CD4-positive, CD25-positive, alpha-beta regulatory T cell (primary cell): Measurements from ENCODE around the gene HDAC4. TPM values are rescaled to one million over a fixed set of nuclear protein-coding genes. Genes with fewer than 3 reads are reported as not detected.

Experiments used
- ATAC-seq, 2 donors: fragments of 150-1000 bp; cut with Tn5 transposase; one replicate each; pipeline ENCODE4 v1.10.0; 2021; ENCODE audit warnings: low read depth in 2 of 2, moderate number of reproducible peaks in 2 of 2, moderate library complexity in 1 of 2
- DNase-seq, 3 donors: peaks; one replicate each; pipeline versions ENCODE4 v3.0.0 to v3.0.0-alpha.2; 2012 to 2022; ENCODE audit warnings: mixed read lengths in 1 of 3
- H3K27ac ChIP-seq: one replicate; pipeline ENCODE4 v1.7.0; 2013; ENCODE audit warnings: mild to moderate bottlenecking, low read length; ENCODE audit not compliant: insufficient read depth, poor library complexity, severe bottlenecking
- H3K27me3 ChIP-seq: one replicate; pipeline ENCODE4 v1.7.0; 2013; ENCODE audit warnings: low read length; ENCODE audit not compliant: control insufficient read depth, insufficient read depth
- H3K36me3 ChIP-seq: one replicate; pipeline ENCODE4 v1.7.0; 2013; ENCODE audit warnings: mild to moderate bottlenecking, low read length, moderate library complexity; ENCODE audit not compliant: control insufficient read depth, insufficient read depth
- H3K4me1 ChIP-seq: 2 replicates; pipeline ENCODE4 v1.7.0; 2013; ENCODE audit warnings: mild to moderate bottlenecking, low read length; ENCODE audit not compliant: insufficient read depth, control insufficient read depth, poor library complexity, severe bottlenecking
- H3K4me3 ChIP-seq: one replicate; pipeline ENCODE4 v1.7.0; 2013; ENCODE audit warnings: low read depth, mild to moderate bottlenecking, low read length, moderate library complexity
- H3K9me3 ChIP-seq, 2 experiments: 1 replicate in 1 of 2; 2 replicates in 1 of 2; pipeline ENCODE4 v1.7.0; 2013; ENCODE audit warnings: low read length in 2 of 2, mild to moderate bottlenecking in 1 of 2, moderate library complexity in 1 of 2; ENCODE audit not compliant: control insufficient read depth in 2 of 2
- H3K27ac Mint-ChIP-seq, 3 donors: one replicate each; pipeline ENCODE4 v1.8.0; 2020 to 2022; ENCODE audit warnings: mild to moderate bottlenecking in 3 of 3, mixed read lengths in 3 of 3, moderate library complexity in 2 of 3
- H3K27me3 Mint-ChIP-seq: one replicate; pipeline ENCODE4 v1.8.0; 2022; ENCODE audit warnings: mild to moderate bottlenecking, mixed read lengths
- H3K36me3 Mint-ChIP-seq: one replicate; pipeline ENCODE4 v1.8.0; 2020; ENCODE audit warnings: mixed read lengths
- H3K4me1 Mint-ChIP-seq, 4 donors: one replicate each; pipeline ENCODE4 v1.8.0; 2020 to 2022; ENCODE audit warnings: mixed read lengths in 4 of 4, mild to moderate bottlenecking in 1 of 4
- H3K4me3 Mint-ChIP-seq, 4 donors: one replicate each; pipeline ENCODE4 v1.8.0; 2020 to 2022; ENCODE audit warnings: mild to moderate bottlenecking in 4 of 4, mixed read lengths in 4 of 4, moderate library complexity in 3 of 4
- H3K9me3 Mint-ChIP-seq, 7 donors: one replicate each; pipeline ENCODE4 v1.8.0; 2020 to 2022; ENCODE audit warnings: mixed read lengths in 7 of 7, mild to moderate bottlenecking in 3 of 7, moderate library complexity in 2 of 7
- polyA plus RNA-seq, 4 donors: library from polyadenylated mRNA; unstranded; fragments of 300-500 nt; fragmentation: Illumina TruSeq; gene quantifications; one replicate each; pipeline ENCODE4 v1.2.3, GENCODE V29; 2021
- total RNA-seq: library from RNA; stranded (reverse); gene quantifications from one replicate; pipeline ENCODE4 v1.2.3, GENCODE V29; 2022

The HDAC4 gene
- total and polyA plus RNA-seq, 5 donors from 2014 or later, result 6.5 to 118 (median 8.6) TPM

GRCh38 chr2:239009589-239009961 is 391.2 kb downstream of the HDAC4 start:
- no peaks in the 10 kb centered on the region for H3K36me3 ChIP-seq
- Mint-ChIP-seq H3K27me3 (peaks cover 19% of the 10 kb centered on the region), H3K36me3 (no peaks in the 10 kb centered on the region), H3K4me3 (no peak overlapping the region), H3K4me1 (no peaks in the 10 kb centered on the region), H3K9me3 (peaks cover 0 to 4% (median 1%) of the 10 kb centered on the region in 7 donors), H3K27ac (no peak overlapping the region)
- no peak overlapping the region for H3K4me3 ChIP-seq
- H3K4me1 ChIP-seq, result no peaks in the 10 kb centered on the region
- no peaks in the 10 kb centered on the region for H3K9me3 ChIP-seq
- no peak for ATAC-seq
- no peak overlapping the region for H3K27ac ChIP-seq
- peaks cover 2% of the 10 kb centered on the region for H3K27me3 ChIP-seq
- no peak for DNase-seq

GRCh38 chr2:239008677-239009588 is 391.9 kb downstream of the HDAC4 start:
- Histone ChIP-seq H3K27me3 (peaks cover 2% of the 10 kb centered on the region), H3K27ac (no peak overlapping the region), H3K36me3 (no peaks in the 10 kb centered on the region), H3K4me3 (no peak overlapping the region), H3K9me3 (no peaks in the 10 kb centered on the region), H3K4me1 (no peaks in the 10 kb centered on the region)
- Mint-ChIP-seq H3K27me3 (peaks cover 19% of the 10 kb centered on the region), H3K4me1 (no peaks in the 10 kb centered on the region), H3K27ac (no peak overlapping the region), H3K4me3 (no peak overlapping the region), H3K36me3 (no peaks in the 10 kb centered on the region), H3K9me3 (peaks cover 0 to 5% (median 1%) of the 10 kb centered on the region in 7 donors)
- no peak for DNase-seq
- ATAC-seq, result no peak

GRCh38 chr2:239008004-239008403 is 392.8 kb downstream of the HDAC4 start:
- peaks cover 0 to 5% (median 1%) of the 10 kb centered on the region in 7 donors for H3K9me3 Mint-ChIP-seq
- no peak overlapping the region for H3K4me3 ChIP-seq
- no peaks in the 10 kb centered on the region for H3K4me1 Mint-ChIP-seq
- H3K36me3 Mint-ChIP-seq, result no peaks in the 10 kb centered on the region
- H3K27ac ChIP-seq, result no peak overlapping the region
- no peak overlapping the region for H3K27ac Mint-ChIP-seq
- no peak for DNase-seq
- ATAC-seq, result no peak
- no peaks in the 10 kb centered on the region for H3K4me1 ChIP-seq
- H3K36me3 ChIP-seq, result no peaks in the 10 kb centered on the region
- peaks cover 19% of the 10 kb centered on the region for H3K27me3 Mint-ChIP-seq
- H3K9me3 ChIP-seq, result no peaks in the 10 kb centered on the region
- no peak overlapping the region for H3K4me3 Mint-ChIP-seq
- H3K27me3 ChIP-seq, result peaks cover 2% of the 10 kb centered on the region

- Histone ChIP-seq H3K27ac (no peak overlapping the region), H3K27me3 (peaks cover 2% of the 10 kb centered on the region), H3K4me1 (no peaks in the 10 kb centered on the region), H3K36me3 (no peaks in the 10 kb centered on the region), H3K4me3 (no peak overlapping the region), H3K9me3 (no peaks in the 10 kb centered on the region)
- no peak overlapping the region for H3K27ac Mint-ChIP-seq
- DNase-seq, result no peak
- peaks cover 0 to 11% (median 3%) of the 10 kb centered on the region in 7 donors for H3K9me3 Mint-ChIP-seq
- peaks cover 23% of the 10 kb centered on the region for H3K27me3 Mint-ChIP-seq
- H3K36me3 Mint-ChIP-seq, result no peaks in the 10 kb centered on the region
- ATAC-seq, result no peak
- H3K4me3 Mint-ChIP-seq, result no peak overlapping the region
- H3K4me1 Mint-ChIP-seq, result no peaks in the 10 kb centered on the region
Observed at GRCh38 chr2:239006622-239007285, 394.1 kb downstream of the HDAC4 start.

GRCh38 chr2:239005586-239005985 is 395.2 kb downstream of the HDAC4 start:
- Histone ChIP-seq H3K9me3 (no peaks in the 10 kb centered on the region), H3K27ac (no peak overlapping the region), H3K4me1 (no peaks in the 10 kb centered on the region), H3K36me3 (no peaks in the 10 kb centered on the region), H3K4me3 (no peak overlapping the region), H3K27me3 (peaks cover 2% of the 10 kb centered on the region)
- H3K4me3 Mint-ChIP-seq, result no peak overlapping the region
- H3K27me3 Mint-ChIP-seq, result peaks cover 24% of the 10 kb centered on the region
- H3K36me3 Mint-ChIP-seq, result no peaks in the 10 kb centered on the region
- peaks cover 0 to 15% (median 6%) of the 10 kb centered on the region in 7 donors for H3K9me3 Mint-ChIP-seq
- ATAC-seq (no peak), DNase-seq (no peak)
- no peaks in the 10 kb centered on the region for H3K4me1 Mint-ChIP-seq
- no peak overlapping the region for H3K27ac Mint-ChIP-seq

GRCh38 chr2:239004274-239005015 is 396.4 kb downstream of the HDAC4 start:
- Histone ChIP-seq H3K27ac (no peak overlapping the region), H3K4me3 (no peak overlapping the region), H3K9me3 (no peaks in the 10 kb centered on the region), H3K36me3 (no peaks in the 10 kb centered on the region), H3K4me1 (no peaks in the 10 kb centered on the region), H3K27me3 (peaks cover 2% of the 10 kb centered on the region)
- H3K9me3 Mint-ChIP-seq, result peaks cover 0 to 15% (median 6%) of the 10 kb centered on the region in 7 donors
- H3K27ac Mint-ChIP-seq, result no peak overlapping the region
- H3K4me3 Mint-ChIP-seq, result no peak overlapping the region
- no peak for ATAC-seq
- no peaks in the 10 kb centered on the region for H3K36me3 Mint-ChIP-seq
- H3K4me1 Mint-ChIP-seq, result no peaks in the 10 kb centered on the region
- H3K27me3 Mint-ChIP-seq, result peaks cover 20% of the 10 kb centered on the region
- DNase-seq, result no peak

GRCh38 chr2:239003624-239004273 is 397.1 kb downstream of the HDAC4 start:
- H3K4me1 Mint-ChIP-seq, result no peaks in the 10 kb centered on the region
- no peak for DNase-seq
- peaks cover 0 to 15% (median 6%) of the 10 kb centered on the region in 7 donors for H3K9me3 Mint-ChIP-seq
- no peak overlapping the region for H3K27ac ChIP-seq
- no peak overlapping the region for H3K27ac Mint-ChIP-seq
- no peaks in the 10 kb centered on the region for H3K36me3 ChIP-seq
- no peak overlapping the region for H3K4me3 ChIP-seq
- peaks cover 15% of the 10 kb centered on the region for H3K27me3 Mint-ChIP-seq
- ATAC-seq, result no peak
- no peaks in the 10 kb centered on the region for H3K36me3 Mint-ChIP-seq
- H3K4me3 Mint-ChIP-seq, result no peak overlapping the region
- no peaks in the 10 kb centered on the region for H3K9me3 ChIP-seq
- H3K27me3 ChIP-seq, result peaks cover 2% of the 10 kb centered on the region
- H3K4me1 ChIP-seq, result no peaks in the 10 kb centered on the region
